ENCODE results near the gene SHH.
"Not testable (repeated sequence)": the region's sequence is repeated elsewhere in the genome, so short reads cannot be mapped to it uniquely, and the experiment has no call there.

Gene SHH

GRCh38 chr7:155842496-155843265 lies 30.4 kb upstream of the SHH start:
- no peak for DNase-seq

- no peak for DNase-seq
Observed at GRCh38 chr7:155840909-155841308, 28.6 kb upstream of the SHH start.

- DNase-seq = no peak
Observed at GRCh38 chr7:155840262-155840885, 28.1 kb upstream of the SHH start.

- DNase-seq = no peak
Observed at GRCh38 chr7:155839461-155839860, 27.2 kb upstream of the SHH start.

- DNase-seq = not testable (repeated sequence)
Observed at GRCh38 chr7:155838312-155838711, 26.0 kb upstream of the SHH start.

GRCh38 chr7:155837126-155837479 lies 24.8 kb upstream of the SHH start:
- DNase-seq = no peak

GRCh38 chr7:155836216-155837125 lies 24.2 kb upstream of the SHH start:
- DNase-seq = no peak

- DNase-seq = no peak
Observed at GRCh38 chr7:155835446-155836215, 23.4 kb upstream of the SHH start.

- no peak for DNase-seq
Observed at GRCh38 chr7:155834486-155835048, 22.3 kb upstream of the SHH start.

GRCh38 chr7:155833651-155834050 lies 21.4 kb upstream of the SHH start:
- DNase-seq = no peak

- no peak for DNase-seq
Observed at GRCh38 chr7:155832581-155832981, 20.3 kb upstream of the SHH start.

GRCh38 chr7:155831807-155832524 lies 19.7 kb upstream of the SHH start:
- no peak for DNase-seq

- no peak for DNase-seq
Observed at GRCh38 chr7:155830961-155831806, 18.9 kb upstream of the SHH start.

GRCh38 chr7:155829796-155830470 lies 17.7 kb upstream of the SHH start:
- no peak for DNase-seq

- DNase-seq = no peak
Observed at GRCh38 chr7:155825336-155825735, 13.1 kb upstream of the SHH start.

- no peak for DNase-seq
Observed at GRCh38 chr7:155824227-155824886, 12.1 kb upstream of the SHH start.

GRCh38 chr7:155821851-155822250 lies 9.6 kb upstream of the SHH start:
- DNase-seq = no peak

GRCh38 chr7:155820788-155821187 lies 8.5 kb upstream of the SHH start:
- no peak for DNase-seq

GRCh38 chr7:155820246-155820645 lies 8.0 kb upstream of the SHH start:
- no peak for DNase-seq

GRCh38 chr7:155819186-155819585 lies 6.9 kb upstream of the SHH start:
- no peak for DNase-seq
